ENCODE data around the gene GALNT9. TPM values are rescaled to one million over a fixed set of nuclear protein-coding genes. Genes with fewer than 3 reads are reported as not detected.

Gene GALNT9
- total RNA-seq, 1 donor from 2014 or later = 0.33 TPM

- no peak for DNase-seq (ENCODE audit: low read depth, low spot score)
These were observed 15.2 kb upstream of the GALNT9 start for GRCh38 chr12:132344601-132345000.

- DNase-seq (ENCODE audit: low read depth, low spot score) = no peak
These were observed 14.8 kb upstream of the GALNT9 start for GRCh38 chr12:132344181-132344580.

- no peak for DNase-seq (ENCODE audit: low read depth, low spot score)
These were observed 14.1 kb upstream of the GALNT9 start for GRCh38 chr12:132343294-132344004.

- DNase-seq (ENCODE audit: low read depth, low spot score) = no peak
These were observed 13.2 kb upstream of the GALNT9 start for GRCh38 chr12:132342251-132343227.

- DNase-seq (ENCODE audit: low read depth, low spot score) = no peak
These were observed 12.1 kb upstream of the GALNT9 start for GRCh38 chr12:132341318-132342050.

- DNase-seq (ENCODE audit: low read depth, low spot score) = no peak
These were observed 11.1 kb upstream of the GALNT9 start for GRCh38 chr12:132340266-132341035.

GRCh38 chr12:132339856-132340255, 10.5 kb upstream of the GALNT9 start:
- no peak for DNase-seq (ENCODE audit: low read depth, low spot score)

- DNase-seq (ENCODE audit: low read depth, low spot score) = no peak
These were observed 9.4 kb upstream of the GALNT9 start for GRCh38 chr12:132338781-132339180.

GRCh38 chr12:132338311-132338710, 8.9 kb upstream of the GALNT9 start:
- no peak for DNase-seq (ENCODE audit: low read depth, low spot score)

- DNase-seq (ENCODE audit: low read depth, low spot score) = no peak
These were observed 8.2 kb upstream of the GALNT9 start for GRCh38 chr12:132337557-132337956.

- DNase-seq (ENCODE audit: low read depth, low spot score) = no peak
These were observed 7.3 kb upstream of the GALNT9 start for GRCh38 chr12:132336451-132337413.

GRCh38 chr12:132335179-132335756, 5.9 kb upstream of the GALNT9 start:
- DNase-seq (ENCODE audit: low read depth, low spot score) = no peak

GRCh38 chr12:132333766-132334165, 4.4 kb upstream of the GALNT9 start:
- no peak for DNase-seq (ENCODE audit: low read depth, low spot score)

- no peak for DNase-seq (ENCODE audit: low read depth, low spot score)
These were observed 3.9 kb upstream of the GALNT9 start for GRCh38 chr12:132333273-132333672.

GRCh38 chr12:132330549-132330881, 1.1 kb upstream of the GALNT9 start:
- DNase-seq (ENCODE audit: low read depth, low spot score) = no peak

GRCh38 chr12:132329720-132330548, 545 bp upstream of the GALNT9 start:
- no peak for DNase-seq (ENCODE audit: low read depth, low spot score)

GRCh38 chr12:132328282-132329029, 933 bp downstream of the GALNT9 start:
- DNase-seq (ENCODE audit: low read depth, low spot score) = no peak

Measured in pulmonary artery endothelial cell (primary cell).